HepG2 (cell line): ENCODE measurements around the gene AGRN. TPM values are rescaled to one million over a fixed set of nuclear protein-coding genes. Genes with fewer than 3 reads are reported as not detected.

Experiments used
- BCL3 ChIP-seq: sonication (generic); formaldehyde crosslinking; IDR thresholded peaks from 2 replicates; pipeline ENCODE4 v1.5.1; 2020; ENCODE audit warnings: mild to moderate bottlenecking, missing genetic modification reagents, moderate library complexity
- CTCF ChIP-seq: sonication (generic); formaldehyde crosslinking; IDR thresholded peaks from 2 replicates; pipeline ENCODE4 v1.5.0; 2020; ENCODE audit warnings: mild to moderate bottlenecking, missing genetic modification reagents, moderate library complexity
- HNF1B ChIP-seq: sonication (generic); formaldehyde crosslinking; IDR thresholded peaks from 2 replicates; pipeline ENCODE4 v1.5.1; 2020; ENCODE audit warnings: mild to moderate bottlenecking, moderate library complexity, missing genetic modification reagents
- HOXA3 ChIP-seq: sonication (generic); formaldehyde crosslinking; IDR thresholded peaks from 2 replicates; pipeline ENCODE4 v1.5.0; 2020; ENCODE audit warnings: missing genetic modification reagents
- IKZF5 ChIP-seq: IDR thresholded peaks from 2 replicates; pipeline ENCODE4 v1.6.1; 2018; ENCODE audit warnings: missing genetic modification reagents, mild to moderate bottlenecking, missing compliant biosample characterization
- KAT8 ChIP-seq: IDR thresholded peaks from 2 replicates; pipeline ENCODE4 v1.6.1; 2016; ENCODE audit warnings: missing genetic modification reagents, missing compliant biosample characterization
- KDM2A ChIP-seq: sonication (generic); formaldehyde crosslinking; IDR thresholded peaks from 2 replicates; pipeline ENCODE4 v1.4.0; 2020; ENCODE audit warnings: low read depth, missing genetic modification reagents, borderline replicate concordance
- LCORL ChIP-seq, 2 experiments: fragments of 450-650 bp in 1 of 2; sonication (generic) in 1 of 2; formaldehyde crosslinking in 1 of 2; IDR thresholded peaks; 2 replicates each; pipeline versions ENCODE4 v1.5.0 to v1.6.1; 2017 to 2020; ENCODE audit warnings: antibody characterized with exemption in 1 of 2, missing genetic modification reagents in 1 of 2
- MED8 ChIP-seq: sonication (generic); formaldehyde crosslinking; IDR thresholded peaks from 2 replicates; pipeline ENCODE4 v1.8.1; 2023; ENCODE audit warnings: mild to moderate bottlenecking, missing genetic modification reagents; ENCODE audit not compliant: insufficient replicate concordance
- NFAT5 ChIP-seq: sonication (generic); formaldehyde crosslinking; IDR thresholded peaks from 2 replicates; pipeline ENCODE4 v1.4.0; 2020; ENCODE audit warnings: missing genetic modification reagents
- SP4 ChIP-seq: sonication (generic); formaldehyde crosslinking; IDR thresholded peaks from 2 replicates; pipeline ENCODE4 v1.8.1; 2023; ENCODE audit warnings: mild to moderate bottlenecking, missing genetic modification reagents
- STAG1 ChIP-seq: sonication (generic); formaldehyde crosslinking; IDR thresholded peaks from 2 replicates; pipeline ENCODE4 v1.4.0; 2020; ENCODE audit warnings: missing genetic modification reagents
- ZFP37 ChIP-seq: sonication (generic); formaldehyde crosslinking; IDR thresholded peaks from 2 replicates; pipeline ENCODE4 v1.4.0; 2020; ENCODE audit warnings: missing genetic modification reagents, borderline replicate concordance
- ZGPAT ChIP-seq: IDR thresholded peaks from 2 replicates; pipeline ENCODE4 v1.6.1; 2016; ENCODE audit warnings: mild to moderate bottlenecking
- ZNF225 ChIP-seq: sonication (generic); formaldehyde crosslinking; IDR thresholded peaks from 2 replicates; pipeline ENCODE4 v1.4.0; 2020; ENCODE audit warnings: mild to moderate bottlenecking, missing genetic modification reagents
- polyA plus RNA-seq, 8 experiments: library from polyadenylated mRNA; depleted of rRNA in 3 of 8; stranded (reverse) in 7 of 8; unstranded in 1 of 8; fragments of >200 nt; fragmentation: Illumina TruSeq in 4 of 8; extraction: Trizol in 4 of 8; gene quantifications; 2 replicates each; pipeline versions ENCODE4 v1.2.1 to v1.2.3, GENCODE V29; 2011 to 2016; ENCODE audit warnings: low read depth in 4 of 8, missing spikeins in 1 of 8, mixed read lengths in 1 of 8; ENCODE audit not compliant: insufficient read depth in 1 of 8
- total RNA-seq, 5 experiments: library from RNA; depleted of rRNA; stranded (reverse); fragments of >200 nt; fragmentation: Illumina TruSeq; extraction: Trizol; gene quantifications; 2 replicates each; pipeline ENCODE4 v1.2.3, GENCODE V29; 2016; ENCODE audit warnings: low read depth in 1 of 5

Gene AGRN
- total and polyA plus RNA-seq, 2 of the 13 experiments (the other 11 are each of a cell fraction or from before 2014, with no cell fraction given) = 29.8 to 65.2 TPM

GRCh38 chr1:975896-976683 is 43.8 kb upstream of the AGRN start (continued):
- TF ChIP-seq IKZF5 (CRISPR knock-in tag) (peak; percentile 25; the same call in 1 of the 2 replicates), SP4 (CRISPR knock-in tag) (0 out of 2 replicates have a peak, but pooled peaks have one; percentile 52), KAT8 (CRISPR knock-in tag) (no peak), HOXA3 (CRISPR knock-in tag) (0 out of 2 replicates have a peak, but pooled peaks have one; percentile 29), NFAT5 (0 out of 2 replicates have a peak, but pooled peaks have one; percentile 48), LCORL (IDR thresholded peaks at IDR 0.05) (no peak), LCORL (CRISPR knock-in tag; IDR thresholded peaks at IDR 0.05) (peak; percentile 66), MED8 (CRISPR knock-in tag) (no peak), HNF1B (CRISPR knock-in tag) (peak; percentile 65; the same call in 1 of the 2 replicates), STAG1 (CRISPR knock-in tag) (peak; percentile 71), BCL3 (no peak), ZNF225 (CRISPR knock-in tag) (no peak), CTCF (CRISPR knock-in tag) (peak; percentile 84), KDM2A (CRISPR knock-in tag) (peak; percentile 84), ZGPAT (CRISPR knock-in tag) (peak; percentile 28; the same call in 1 of the 2 replicates), ZFP37 (no peak)
